Stimulated activated CD8-positive, alpha-beta memory T cell treated with anti-CD3 and anti-CD28 coated beads, Interleukin-12 subunit alpha, Interleukin-12 subunit beta, amount 100 ng/mL, for 4 hours (primary cell): ENCODE data around the gene LNPEP.
"Not testable (repeated sequence)": the region's sequence is repeated elsewhere in the genome, so short reads cannot be mapped to it uniquely, and the experiment has no call there.

ENCODE experiments used
- DNase-seq: peaks from one replicate; pipeline ENCODE4 v3.0.0-alpha.2; 2020; ENCODE audit warnings: low read depth

The LNPEP gene

GRCh38 chr5:97065475-97065874 lies 129.6 kb downstream of the LNPEP start:
- no peak for DNase-seq

- no peak for DNase-seq
Measured at GRCh38 chr5:97067296-97067850, 131.5 kb downstream of the LNPEP start.

- DNase-seq, result no peak
Measured at GRCh38 chr5:97070234-97070633, 134.4 kb downstream of the LNPEP start.

DNA sequence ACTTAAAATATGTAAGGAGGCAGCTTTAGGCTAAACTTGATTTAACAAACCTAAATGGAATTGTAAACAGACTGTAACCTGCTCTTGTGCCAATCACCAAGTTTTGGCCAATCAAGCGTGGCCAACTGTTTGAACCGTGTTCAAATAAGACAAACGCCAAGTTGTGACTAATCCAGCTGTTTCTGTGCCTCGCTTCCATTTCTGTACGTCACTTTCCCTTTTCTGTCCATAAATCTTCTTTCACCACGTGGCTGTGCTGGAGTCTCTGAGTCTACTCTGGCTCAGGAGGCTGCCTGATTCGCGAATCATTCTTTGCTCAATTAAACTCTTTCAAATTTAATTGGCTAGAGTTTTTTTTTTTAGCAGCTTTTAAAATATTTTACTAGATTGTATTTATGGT lies 135.2 kb downstream of the LNPEP start:
- DNase-seq, result no peak

DNA sequence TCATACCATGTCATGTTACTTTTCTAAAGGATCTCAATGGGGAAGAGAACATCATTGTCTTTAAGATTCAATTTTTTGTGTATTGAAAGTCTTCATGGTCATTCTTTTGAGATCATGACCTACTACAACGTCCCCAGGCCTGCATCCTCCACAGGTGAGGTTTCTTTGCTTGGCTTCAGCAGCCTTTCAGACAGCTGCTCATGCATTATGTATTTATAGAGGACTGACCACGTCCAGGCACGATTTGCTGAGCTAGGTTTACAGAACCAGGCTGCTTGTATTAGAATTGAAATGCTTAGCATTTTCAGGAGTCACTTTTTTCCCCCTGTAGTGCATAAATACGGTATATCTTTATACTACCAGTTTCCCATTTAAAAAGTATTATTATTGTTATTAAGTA lies 136.1 kb downstream of the LNPEP start:
- no peak for DNase-seq

DNA sequence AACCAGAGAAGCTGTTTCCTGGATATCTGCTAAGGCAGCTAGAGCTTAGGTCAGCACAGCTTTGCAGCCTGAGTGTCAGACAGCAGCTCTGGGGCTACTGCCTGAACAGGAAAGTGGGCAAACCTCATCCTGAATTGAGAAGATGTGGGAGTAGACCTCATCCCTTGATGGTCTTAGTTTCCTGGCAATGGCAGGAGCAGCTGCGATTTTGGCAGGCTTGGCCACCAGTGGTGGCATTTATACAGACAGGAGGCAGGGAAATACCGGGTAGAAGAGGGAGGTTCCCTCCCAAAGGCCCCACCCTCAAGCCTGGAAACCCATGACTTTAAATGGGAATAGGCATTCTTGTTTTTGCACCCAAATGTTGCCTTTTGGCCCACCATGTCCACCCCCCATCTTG lies 136.8 kb downstream of the LNPEP start:
- no peak for DNase-seq

- no peak for DNase-seq
Measured at GRCh38 chr5:97073420-97073819, 137.5 kb downstream of the LNPEP start.

DNA sequence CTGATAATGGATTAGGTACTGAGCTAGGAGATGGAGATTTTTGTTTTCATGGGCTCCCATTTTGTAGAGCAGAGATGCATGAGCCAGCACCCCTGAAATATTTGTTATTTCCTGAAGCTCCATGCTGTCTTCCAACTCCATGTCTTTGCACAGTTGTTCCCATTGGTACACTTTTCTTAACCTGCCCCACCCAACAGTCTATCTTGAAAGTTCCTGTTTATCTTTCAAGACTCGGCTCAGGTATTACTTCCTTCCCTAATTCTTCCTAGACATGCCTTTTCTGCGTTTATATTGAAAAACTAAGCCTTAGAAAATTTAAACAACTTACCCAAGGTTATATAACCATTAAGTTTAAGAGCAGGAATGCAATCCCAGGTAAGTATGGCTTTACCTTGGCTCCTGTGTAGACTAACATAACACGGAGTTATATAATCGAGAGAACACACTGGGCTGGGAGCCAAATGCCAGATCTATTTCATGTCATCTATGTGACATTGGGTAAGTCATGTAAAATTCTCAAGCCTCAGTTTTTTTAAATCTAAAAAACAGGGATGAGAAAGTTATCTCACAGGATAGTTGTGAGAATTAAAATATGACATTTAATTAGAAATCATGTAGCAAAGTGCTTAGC lies 139.1 kb downstream of the LNPEP start:
- DNase-seq, result no peak

GRCh38 chr5:97075649-97076048 lies 139.8 kb downstream of the LNPEP start:
- no peak for DNase-seq

- no peak for DNase-seq
Measured at GRCh38 chr5:97076098-97076497, 140.2 kb downstream of the LNPEP start.

DNA sequence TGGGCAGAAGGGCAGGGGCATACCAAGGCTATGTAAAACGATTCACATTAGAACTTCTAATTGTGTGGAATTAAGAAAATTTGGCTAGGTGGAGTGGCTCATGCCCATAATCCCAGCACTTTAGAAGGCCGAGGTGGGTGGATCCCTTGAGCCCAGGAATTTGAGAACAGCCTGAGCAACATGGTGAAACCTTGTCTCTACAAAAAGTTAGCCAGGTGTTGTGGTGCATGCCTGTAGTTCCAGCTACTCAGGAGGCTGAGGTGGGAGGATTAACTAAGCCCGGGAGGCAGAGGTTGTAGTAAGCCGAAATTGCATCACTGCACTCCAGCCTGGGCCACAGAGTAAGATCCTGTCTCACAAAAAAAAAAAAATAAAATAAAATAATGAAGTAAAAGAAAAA lies 141.4 kb downstream of the LNPEP start:
- DNase-seq, result no peak

DNA sequence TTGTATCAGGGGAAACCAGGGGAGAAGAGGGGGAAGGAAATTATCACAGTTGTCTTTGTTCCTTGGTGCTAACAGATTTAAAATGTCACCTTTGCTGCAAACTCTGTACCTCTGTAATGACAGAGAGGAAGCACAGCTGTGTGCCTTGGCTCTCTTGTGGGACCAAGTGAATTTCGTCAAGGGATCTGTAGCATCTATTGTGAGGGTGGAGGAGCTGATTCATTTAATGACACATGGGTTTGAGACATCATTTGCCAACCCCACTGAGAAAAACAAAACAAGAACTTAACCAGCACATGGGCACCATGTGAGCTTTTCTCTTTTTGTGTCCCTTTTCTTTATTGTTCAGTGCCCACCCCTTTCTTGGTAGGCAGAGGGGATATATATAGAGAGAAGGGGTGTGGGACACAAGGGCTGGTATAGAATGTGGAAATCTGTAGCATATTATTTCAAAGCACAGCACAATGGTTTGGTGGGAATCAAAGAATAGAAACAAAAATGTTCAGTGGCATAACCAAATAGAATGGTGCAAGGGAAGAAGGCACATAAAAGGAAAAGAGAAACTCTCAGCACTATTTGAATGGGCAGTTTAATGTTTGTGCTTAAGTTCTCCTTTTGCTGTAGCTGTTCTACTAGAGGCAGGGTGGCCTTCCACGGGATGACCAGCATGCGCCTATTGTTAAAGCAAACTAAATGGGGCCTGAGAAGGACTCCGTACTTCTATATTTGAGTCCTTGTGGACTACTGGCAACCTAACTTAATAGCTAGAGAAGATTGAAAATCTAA lies 143.3 kb downstream of the LNPEP start:
- no peak for DNase-seq

- DNase-seq, result not testable (repeated sequence)
Measured at GRCh38 chr5:97084782-97085458, 149.0 kb downstream of the LNPEP start.

- DNase-seq, result no peak
Measured at GRCh38 chr5:97085459-97086181, 149.7 kb downstream of the LNPEP start.
